GM15510 (cell line): Measurements from ENCODE around the gene STAC3.

Experiments
- POLR2A ChIP-seq: IDR thresholded peaks from 3 replicates; pipeline ENCODE4 v1.6.1; 2011; ENCODE audit warnings: borderline replicate concordance; ENCODE audit not compliant: insufficient read length; ENCODE audit errors: extremely low read depth

Gene STAC3

GRCh38 chr12:57233357-57234232 is 17.4 kb downstream of the STAC3 start:
- TF ChIP-seq POLR2A: no peak

- no peak for TF ChIP-seq POLR2A
Observed at GRCh38 chr12:57232156-57232756, 18.7 kb downstream of the STAC3 start.

GRCh38 chr12:57231276-57232021 is 19.5 kb downstream of the STAC3 start:
- TF ChIP-seq POLR2A: no peak

- TF ChIP-seq POLR2A: no peak
Observed at GRCh38 chr12:57230381-57231155, 20.4 kb downstream of the STAC3 start.

- TF ChIP-seq POLR2A: peak; percentile 67
Observed at GRCh38 chr12:57229634-57230380, 21.2 kb downstream of the STAC3 start, which contains the start of gene SHMT2. SHMT2 (plus strand) TSS chr12:57229711; CDS start chr12:57229779, 68 bp downstream.

- TF ChIP-seq POLR2A: no peak
Observed at GRCh38 chr12:57229046-57229633, 21.8 kb downstream of the STAC3 start.

- TF ChIP-seq POLR2A: no peak
Observed at GRCh38 chr12:57227315-57228115, 23.5 kb downstream of the STAC3 start.

- TF ChIP-seq POLR2A: no peak
Observed at GRCh38 chr12:57226588-57227314, 24.2 kb downstream of the STAC3 start.

- no peak for TF ChIP-seq POLR2A
Observed at GRCh38 chr12:57225680-57226210, 25.2 kb downstream of the STAC3 start.

- no peak for TF ChIP-seq POLR2A
Observed at GRCh38 chr12:57224973-57225679, 25.9 kb downstream of the STAC3 start.

GRCh38 chr12:57224278-57224972 is 26.6 kb downstream of the STAC3 start:
- no peak for TF ChIP-seq POLR2A
